Choroid plexus epithelial cell (primary cell): ENCODE data around the gene DNAJC12.
"Not testable (repeated sequence)": the region's sequence is repeated elsewhere in the genome, so short reads cannot be mapped to it uniquely, and the experiment has no call there.

Experiments used
- DNase-seq: peaks from one replicate; pipeline ENCODE4 v3.0.0-alpha.2; 2010; ENCODE audit warnings: low read depth
- H3K4me3 ChIP-seq: 2 replicates; pipeline ENCODE4 v1.5.1; 2011; ENCODE audit warnings: low read depth, mild to moderate bottlenecking, control low read depth, low read length, moderate library complexity
- CTCF ChIP-seq: conservative IDR thresholded peaks from 2 replicates; pipeline ENCODE4 v1.5.1; 2011; ENCODE audit warnings: low read depth, mild to moderate bottlenecking, control low read depth, inconsistent platforms, low read length, moderate library complexity

Gene DNAJC12

GRCh38 chr10:67784474-67784873 lies 53.5 kb downstream of the DNAJC12 start:
- DNase-seq: peak; percentile 49
- H3K4me3 ChIP-seq: no peak overlapping the region

GRCh38 chr10:67783606-67784294 lies 54.2 kb downstream of the DNAJC12 start:
- DNase-seq: no peak
- TF ChIP-seq CTCF: no peak
- H3K4me3 ChIP-seq: no peak overlapping the region

More at GRCh38 chr10:67784474-67784873, 53.5 kb downstream of the DNAJC12 start:
- TF ChIP-seq CTCF: no peak

- DNase-seq: no peak
- TF ChIP-seq CTCF: no peak
- H3K4me3 ChIP-seq: no peak overlapping the region
Measured at GRCh38 chr10:67782530-67782929, 55.5 kb downstream of the DNAJC12 start.

- no peak for DNase-seq
- TF ChIP-seq CTCF: no peak
- H3K4me3 ChIP-seq: no peak overlapping the region
Measured at GRCh38 chr10:67780759-67781538, 57.0 kb downstream of the DNAJC12 start.

- H3K4me3 ChIP-seq, DNase-seq: not testable (repeated sequence)
Measured at GRCh38 chr10:67780204-67780621, 57.8 kb downstream of the DNAJC12 start.

- no peak overlapping the region for H3K4me3 ChIP-seq
- peak; percentile 94 for DNase-seq
- TF ChIP-seq CTCF: peak; percentile 83
Measured at GRCh38 chr10:67779465-67780203, 58.4 kb downstream of the DNAJC12 start.

- DNase-seq: no peak
- no peak overlapping the region for H3K4me3 ChIP-seq
- TF ChIP-seq CTCF: no peak
Measured at GRCh38 chr10:67776371-67776770, 61.6 kb downstream of the DNAJC12 start.
